Tibial artery (tissue), 4 donors: Measurements from ENCODE around the gene TTC23.

Experiments
- DNase-seq, 2 donors: peaks; one replicate each; pipeline ENCODE4 v3.0.0-alpha.2; 2019
- H3K27ac ChIP-seq, 2 donors: fragments of 200-600 bp; sonication (generic) in 1 of 2; 1 replicate in 1 of 2; 2 replicates in 1 of 2; pipeline ENCODE4 v1.5.1; 2018 to 2019; ENCODE audit warnings: mild to moderate bottlenecking in 1 of 2
- H3K27me3 ChIP-seq, 2 donors: fragments of 200-600 bp; sonication (generic) in 1 of 2; one replicate each; pipeline versions ENCODE4 v1.5.1 to v1.6.0; 2016 to 2019
- H3K36me3 ChIP-seq, 3 donors: fragments of 200-600 bp; sonication (generic) in 2 of 3; one replicate each; pipeline ENCODE4 v1.5.1; 2016 to 2019; ENCODE audit warnings: mild to moderate bottlenecking in 2 of 3
- H3K4me1 ChIP-seq, 4 donors: fragments of 200-600 bp; sonication (generic) in 2 of 4; 1 replicate in 3 of 4; 2 replicates in 1 of 4; pipeline ENCODE4 v1.5.1; 2016 to 2019
- H3K4me3 ChIP-seq, 2 donors: fragments of 200-600 bp; sonication (generic) in 1 of 2; 1 replicate in 1 of 2; 2 replicates in 1 of 2; pipeline ENCODE4 v1.5.1; 2018 to 2019; ENCODE audit warnings: mild to moderate bottlenecking in 2 of 2
- H3K9me3 ChIP-seq, 3 donors: fragments of 200-600 bp; sonication (generic) in 1 of 3; one replicate each; pipeline ENCODE4 v1.5.1; 2016 to 2019
- intact Hi-C: fragments of 100-400 bp; cut with DNase I; formaldehyde crosslinking; loops from one replicate; pipeline ENCODE4 v1.15.0; 2023; ENCODE audit warnings: low total_unique reads
- TF ChIP-seq, protein P1 (sequence below), 2 experiments: fragments of 200-600 bp in 1 of 2; fragments of 450-650 bp in 1 of 2; IDR thresholded peaks; one replicate each; pipeline ENCODE4 v1.5.1; 2017 to 2019; ENCODE audit warnings: antibody characterized with exemption in 2 of 2, mild to moderate bottlenecking in 1 of 2, moderate library complexity in 1 of 2

The TTC23 gene

DNA sequence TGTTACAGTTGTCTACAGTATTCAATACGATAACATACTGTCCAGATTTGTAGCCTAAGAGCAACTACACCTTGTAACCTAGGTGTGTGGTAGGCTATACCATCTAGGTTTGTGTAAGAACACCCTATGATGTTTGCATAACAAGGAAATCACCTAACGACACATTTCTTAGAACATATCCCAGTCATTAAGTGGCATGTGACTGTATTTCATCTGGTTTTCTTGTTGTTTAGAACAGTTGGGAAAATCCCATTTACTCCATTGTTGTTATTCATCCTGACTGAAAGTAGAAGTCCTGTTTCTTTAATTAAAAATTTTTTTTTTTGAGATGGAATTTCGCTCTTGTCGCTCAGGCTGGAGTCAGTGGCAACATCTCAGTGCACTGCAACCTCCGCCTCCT, 33.2 kb upstream of the TTC23 start:
- DNase-seq, result no peak
- H3K9me3 ChIP-seq, result no peaks in the 10 kb centered on the region
- H3K36me3 ChIP-seq, result no peaks in the 10 kb centered on the region
- no peak overlapping the region for H3K4me3 ChIP-seq
- H3K27ac ChIP-seq, result no peak overlapping the region
- no peaks in the 10 kb centered on the region for H3K27me3 ChIP-seq
- intact Hi-C loops, result no loop called here
- peaks cover 0 to 11% (median 5%) of the 10 kb centered on the region in 4 donors for H3K4me1 ChIP-seq
- TF ChIP-seq, protein P1, sequence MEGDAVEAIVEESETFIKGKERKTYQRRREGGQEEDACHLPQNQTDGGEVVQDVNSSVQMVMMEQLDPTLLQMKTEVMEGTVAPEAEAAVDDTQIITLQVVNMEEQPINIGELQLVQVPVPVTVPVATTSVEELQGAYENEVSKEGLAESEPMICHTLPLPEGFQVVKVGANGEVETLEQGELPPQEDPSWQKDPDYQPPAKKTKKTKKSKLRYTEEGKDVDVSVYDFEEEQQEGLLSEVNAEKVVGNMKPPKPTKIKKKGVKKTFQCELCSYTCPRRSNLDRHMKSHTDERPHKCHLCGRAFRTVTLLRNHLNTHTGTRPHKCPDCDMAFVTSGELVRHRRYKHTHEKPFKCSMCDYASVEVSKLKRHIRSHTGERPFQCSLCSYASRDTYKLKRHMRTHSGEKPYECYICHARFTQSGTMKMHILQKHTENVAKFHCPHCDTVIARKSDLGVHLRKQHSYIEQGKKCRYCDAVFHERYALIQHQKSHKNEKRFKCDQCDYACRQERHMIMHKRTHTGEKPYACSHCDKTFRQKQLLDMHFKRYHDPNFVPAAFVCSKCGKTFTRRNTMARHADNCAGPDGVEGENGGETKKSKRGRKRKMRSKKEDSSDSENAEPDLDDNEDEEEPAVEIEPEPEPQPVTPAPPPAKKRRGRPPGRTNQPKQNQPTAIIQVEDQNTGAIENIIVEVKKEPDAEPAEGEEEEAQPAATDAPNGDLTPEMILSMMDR (IDR thresholded peaks at IDR 0.05), result no peak

DNA sequence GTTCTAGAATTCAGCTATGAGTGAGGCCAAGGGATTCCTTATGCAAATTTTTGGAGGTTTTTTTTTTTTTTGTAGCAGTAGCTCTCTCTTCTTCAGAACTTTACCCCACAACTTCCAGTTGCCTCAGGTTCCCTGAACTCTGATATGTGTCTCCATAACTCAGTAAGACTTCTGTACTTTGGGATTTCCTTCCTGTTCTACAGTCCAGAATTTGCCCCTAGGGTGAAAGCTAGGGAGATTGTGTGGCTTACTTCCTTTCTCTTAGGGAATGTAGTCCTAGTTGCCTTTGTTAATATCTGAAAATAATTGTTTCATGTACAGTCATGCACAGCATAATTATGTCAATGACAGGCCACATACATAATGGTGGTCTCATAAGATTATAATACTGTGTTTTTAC, 32.7 kb upstream of the TTC23 start:
- Histone ChIP-seq H3K4me3 (no peak overlapping the region), H3K9me3 (no peaks in the 10 kb centered on the region), H3K27ac (no peak overlapping the region), H3K36me3 (no peaks in the 10 kb centered on the region), H3K4me1 (peaks cover 0 to 11% (median 5%) of the 10 kb centered on the region in 4 donors), H3K27me3 (no peaks in the 10 kb centered on the region)
- no peak for DNase-seq
- intact Hi-C loops, result no loop called here
- TF ChIP-seq, protein P1 (IDR thresholded peaks at IDR 0.05), result no peak

DNA sequence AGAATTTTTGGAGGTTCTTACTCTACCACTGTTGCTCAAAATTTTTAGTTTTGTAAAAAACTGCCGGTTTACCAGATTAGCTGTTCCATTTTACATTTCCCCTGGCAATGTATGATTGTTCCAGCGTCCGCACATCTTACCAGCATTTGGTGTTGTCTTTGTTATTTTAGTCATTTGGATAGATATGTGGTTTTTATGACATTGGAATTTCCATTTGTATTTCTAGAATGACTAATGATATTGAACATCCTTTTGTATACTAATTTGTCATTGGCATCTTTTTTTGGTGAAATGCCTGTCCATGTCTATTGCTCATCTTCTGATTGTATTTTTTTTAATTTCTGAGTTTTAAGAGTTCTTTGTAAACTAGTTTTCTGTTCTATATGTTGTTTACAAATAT, 30.4 kb upstream of the TTC23 start:
- no peak overlapping the region for H3K4me3 ChIP-seq

DNA sequence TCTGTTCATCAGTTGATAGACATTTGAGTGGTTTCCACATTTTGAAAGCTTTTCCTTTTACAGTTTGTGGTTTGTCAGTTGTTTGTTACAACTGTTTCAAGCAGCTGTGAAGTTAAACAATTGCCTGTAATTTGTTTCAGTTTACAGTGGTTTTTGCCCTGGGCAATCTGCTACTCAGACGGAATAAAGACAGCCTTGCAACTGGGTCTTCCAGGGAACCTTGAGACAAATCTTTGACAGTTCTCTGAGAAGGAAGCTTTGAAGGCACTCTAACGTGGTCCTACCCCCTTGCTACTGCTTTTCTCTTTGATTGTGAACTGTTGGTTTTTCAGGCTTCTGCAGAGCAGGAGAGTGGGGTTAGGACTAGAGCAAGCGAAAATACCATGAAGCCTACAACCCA, 29.9 kb upstream of the TTC23 start:
- H3K36me3 ChIP-seq, result no peaks in the 10 kb centered on the region
- H3K4me3 ChIP-seq, result no peak overlapping the region
- DNase-seq, result no peak
- peaks cover 0 to 11% (median 4%) of the 10 kb centered on the region in 4 donors for H3K4me1 ChIP-seq
- H3K27ac ChIP-seq, result no peak overlapping the region
- no peaks in the 10 kb centered on the region for H3K9me3 ChIP-seq
- intact Hi-C loops, result loop anchor here (5.0 kb wide), 2 partner anchors 433 to 478 kb away; no protein-coding TSS in a partner anchor
- TF ChIP-seq, protein P1 (IDR thresholded peaks at IDR 0.05), result no peak
- no peaks in the 10 kb centered on the region for H3K27me3 ChIP-seq

More for the DNA sequence above, 30.4 kb upstream of the TTC23 start:
- no peaks in the 10 kb centered on the region for H3K36me3 ChIP-seq
- H3K27ac ChIP-seq, result no peak overlapping the region
- no peaks in the 10 kb centered on the region for H3K27me3 ChIP-seq
- intact Hi-C loops, result loop anchor here (5.0 kb wide), 2 partner anchors 432 to 477 kb away; no protein-coding TSS in a partner anchor
- H3K9me3 ChIP-seq, result no peaks in the 10 kb centered on the region
- no peak for DNase-seq
- peaks cover 0 to 11% (median 5%) of the 10 kb centered on the region in 4 donors for H3K4me1 ChIP-seq
- TF ChIP-seq, protein P1 (IDR thresholded peaks at IDR 0.05), result no peak

DNA sequence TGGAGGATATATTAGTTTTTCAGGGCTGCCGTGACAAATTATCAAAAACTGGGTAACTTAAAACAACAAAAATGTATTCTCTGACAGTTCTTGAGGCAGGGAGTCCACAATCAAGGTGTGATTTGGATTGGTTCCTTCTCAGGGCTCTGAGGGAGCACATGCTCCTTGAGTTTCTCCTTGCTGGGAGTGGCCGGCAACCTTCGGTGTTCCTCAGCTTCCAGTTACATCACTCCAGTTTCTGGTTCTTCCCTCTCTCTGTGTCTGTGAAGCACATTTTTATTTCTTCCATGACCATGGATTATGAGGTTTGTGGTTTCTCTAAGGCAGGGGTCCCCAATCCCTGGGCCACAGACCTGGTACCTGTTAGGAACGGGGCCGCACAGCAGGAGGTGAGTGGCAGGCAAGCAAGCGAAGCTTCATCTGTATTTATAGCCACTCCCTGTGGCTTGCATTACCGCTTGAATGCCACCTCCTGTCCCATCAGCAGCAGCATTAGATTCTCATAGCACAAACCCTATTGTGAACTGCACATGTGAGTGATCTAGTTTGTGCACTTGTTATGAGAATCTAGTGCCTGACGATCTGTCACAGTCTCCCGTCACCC, 26.2 kb upstream of the TTC23 start:
- intact Hi-C loops, result loop anchor here (5.0 kb wide), 2 partner anchors 437 to 482 kb away; no protein-coding TSS in a partner anchor
- no peaks in the 10 kb centered on the region for H3K36me3 ChIP-seq
- no peak for DNase-seq

More for the DNA sequence above, 26.2 kb upstream of the TTC23 start:
- Histone ChIP-seq H3K9me3 (no peaks in the 10 kb centered on the region), H3K4me3 (no peak overlapping the region), H3K27ac (no peak overlapping the region), H3K4me1 (peaks cover 0 to 14% (median 0%) of the 10 kb centered on the region in 4 donors), H3K27me3 (no peaks in the 10 kb centered on the region)
- TF ChIP-seq, protein P1 (IDR thresholded peaks at IDR 0.05), result no peak
